HepG2 (cell line): Measurements from ENCODE around the gene FTCD. TPM values are rescaled to one million over a fixed set of nuclear protein-coding genes. Genes with fewer than 3 reads are reported as not detected.

Experiments
- ATAC-seq: fragments of 200-7000 bp; cut with Tn5 transposase; 3 replicates; pipeline ENCODE4 v1.9.1; 2020; ENCODE audit warnings: mild to moderate bottlenecking, moderate library complexity
- BruUV-seq: library from RNA; stranded (reverse); fragments of 400-500 nt; replicated peaks from 2 replicates; lab custom pipeline; 2021; lab: Mats Ljungman, UMichigan
- CTCF ChIA-PET: fragments of 300-600 bp; formaldehyde crosslinking; extraction: SDS; loops from one replicate; lab custom pipeline; 2021; ENCODE audit warnings: low total read pairs, inconsistent platforms, low intra/inter-chr PET ratio; lab: Yijun Ruan, JAX
- POLR2A ChIA-PET: fragments of 350-600 bp; sonication (Branson Sonifier 250); formaldehyde crosslinking; loops from one replicate; lab custom pipeline; 2020; ENCODE audit warnings: antibody characterized with exemption, inconsistent platforms; lab: Yijun Ruan, JAX
- DNase-seq: peaks from one replicate; pipeline ENCODE4 v3.0.0-alpha.2; 2015; ENCODE audit warnings: low spot score
- FAIRE-seq: peaks from 3 replicates; lab custom pipeline; 2011; peaks lifted over from hg19 to GRCh38; lab: Jason Lieb, UNC
- H2AFZ ChIP-seq: one replicate; pipeline ENCODE4 v1.6.1; 2011; ENCODE audit warnings: low read length, inconsistent platforms
- H3K27ac ChIP-seq: fragments of 300-600 bp; 3 replicates; pipeline ENCODE4 v1.8.0; 2011; ENCODE audit warnings: mixed run types, mild to moderate bottlenecking, mixed read lengths, low read length, inconsistent platforms; ENCODE audit not compliant: insufficient read depth; ENCODE audit errors: extremely low read length
- H3K27me3 ChIP-seq, 2 experiments: fragments of 200-600 bp in 1 of 2; 2 replicates in 1 of 2; 3 replicates in 1 of 2; pipeline versions ENCODE4 v1.6.0 to v1.8.0; 2011; ENCODE audit warnings: low read length in 2 of 2, mild to moderate bottlenecking in 2 of 2, moderate library complexity in 2 of 2, inconsistent platforms in 1 of 2; ENCODE audit not compliant: insufficient read depth in 2 of 2, control insufficient read depth in 1 of 2
- H3K36me3 ChIP-seq, 2 experiments: fragments of 200-600 bp in 1 of 2; replicated peaks in 1 of 2; 2 replicates in 1 of 2; 3 replicates in 1 of 2; pipeline versions ENCODE4 v1.5.1 to v1.8.0; 2011; ENCODE audit warnings: low read length in 2 of 2, inconsistent platforms in 1 of 2; ENCODE audit not compliant: insufficient read depth in 2 of 2, control insufficient read depth in 1 of 2
- H3K4me1 ChIP-seq: 2 replicates; pipeline ENCODE4 v1.5.1; 2012; ENCODE audit warnings: low read length, inconsistent platforms; ENCODE audit not compliant: insufficient read depth
- H3K4me2 ChIP-seq: 2 replicates; pipeline ENCODE4 v1.6.0; 2011; ENCODE audit warnings: low read depth, low read length, inconsistent platforms
- H3K4me3 ChIP-seq, 3 experiments: fragments of 200-600 bp in 1 of 3; sonication (generic), shearing (Covaris generic) in 1 of 3; replicated peaks in 1 of 3; 2 replicates each; pipeline ENCODE4 v1.5.1; 2011 to 2016; ENCODE audit warnings: low read length in 3 of 3, inconsistent platforms in 2 of 3, low read depth in 2 of 3, mild to moderate bottlenecking in 2 of 3, control low read depth in 1 of 3, mixed read lengths in 1 of 3; ENCODE audit not compliant: insufficient read depth in 1 of 3
- H3K79me2 ChIP-seq: one replicate; pipeline ENCODE4 v1.6.1; 2011; ENCODE audit warnings: low read length, inconsistent platforms; ENCODE audit not compliant: insufficient read depth
- H3K9ac ChIP-seq: 2 replicates; pipeline ENCODE4 v1.6.0; 2011; ENCODE audit warnings: mild to moderate bottlenecking, low read depth, low read length, inconsistent platforms; ENCODE audit not compliant: insufficient read depth
- H3K9me3 ChIP-seq: 2 replicates; pipeline ENCODE4 v1.5.1; 2012; ENCODE audit warnings: mild to moderate bottlenecking, low read length
- H4K20me1 ChIP-seq: 2 replicates; pipeline ENCODE4 v1.6.0; 2011; ENCODE audit warnings: inconsistent platforms, mild to moderate bottlenecking, low read length, moderate library complexity; ENCODE audit not compliant: insufficient read depth
- TCF7 ChIP-seq: sonication (generic); IDR thresholded peaks from 2 replicates; pipeline ENCODE4 v1.6.1; 2016; ENCODE audit warnings: antibody characterized with exemption, low read depth
- ZNF343 ChIP-seq: sonication (generic); formaldehyde crosslinking; IDR thresholded peaks from 2 replicates; pipeline ENCODE4 v1.4.0; 2020; ENCODE audit warnings: mild to moderate bottlenecking, missing genetic modification reagents
- WGBS: methylation state at CpG from one replicate; pipeline ENCODE4 v1.1.6; 2017; ENCODE audit warnings: low lambda C conversion rate; 5-methylcytosine and 5-hydroxymethylcytosine counted together
- in situ Hi-C: cut with HindIII; loops from 2 replicates; pipeline ENCODE4 v1.10.0; 2017; ENCODE audit warnings: low pct_unique_long_range_greater_than_20kb; ENCODE audit not compliant: extremely low pct_ligation_motif_present
- intact Hi-C: fragments of 100-400 bp; cut with micrococcal nuclease; formaldehyde crosslinking; loops from one replicate; pipeline ENCODE4 v1.10.0; 2022; ENCODE audit not compliant: unreplicated experiment
- polyA plus RNA-seq, 8 experiments: library from polyadenylated mRNA; depleted of rRNA in 3 of 8; stranded (reverse) in 7 of 8; unstranded in 1 of 8; fragments of >200 nt; fragmentation: Illumina TruSeq in 4 of 8; extraction: Trizol in 4 of 8; gene quantifications; 2 replicates each; pipeline versions ENCODE4 v1.2.1 to v1.2.3, GENCODE V29; 2011 to 2016; ENCODE audit warnings: low read depth in 4 of 8, missing spikeins in 1 of 8, mixed read lengths in 1 of 8; ENCODE audit not compliant: insufficient read depth in 1 of 8
- total RNA-seq, 5 experiments: library from RNA; depleted of rRNA; stranded (reverse); fragments of >200 nt; fragmentation: Illumina TruSeq; extraction: Trizol; gene quantifications; 2 replicates each; pipeline ENCODE4 v1.2.3, GENCODE V29; 2016; ENCODE audit warnings: low read depth in 1 of 5
- TF ChIP-seq, protein P1 (sequence below): sonication (generic); formaldehyde crosslinking; IDR thresholded peaks from 2 replicates; pipeline ENCODE4 v1.5.0; 2020; ENCODE audit warnings: mild to moderate bottlenecking, missing genetic modification reagents
- TF ChIP-seq, protein P2 (sequence below): sonication (generic); formaldehyde crosslinking; IDR thresholded peaks from 2 replicates; pipeline ENCODE4 v1.9.0; 2022; ENCODE audit warnings: low read depth, missing genetic modification reagents

FTCD gene
- total and polyA plus RNA-seq, 2 of the 13 experiments (the other 11 are each of a cell fraction or from before 2014, with no cell fraction given) = 75.7 to 105 TPM

DNA sequence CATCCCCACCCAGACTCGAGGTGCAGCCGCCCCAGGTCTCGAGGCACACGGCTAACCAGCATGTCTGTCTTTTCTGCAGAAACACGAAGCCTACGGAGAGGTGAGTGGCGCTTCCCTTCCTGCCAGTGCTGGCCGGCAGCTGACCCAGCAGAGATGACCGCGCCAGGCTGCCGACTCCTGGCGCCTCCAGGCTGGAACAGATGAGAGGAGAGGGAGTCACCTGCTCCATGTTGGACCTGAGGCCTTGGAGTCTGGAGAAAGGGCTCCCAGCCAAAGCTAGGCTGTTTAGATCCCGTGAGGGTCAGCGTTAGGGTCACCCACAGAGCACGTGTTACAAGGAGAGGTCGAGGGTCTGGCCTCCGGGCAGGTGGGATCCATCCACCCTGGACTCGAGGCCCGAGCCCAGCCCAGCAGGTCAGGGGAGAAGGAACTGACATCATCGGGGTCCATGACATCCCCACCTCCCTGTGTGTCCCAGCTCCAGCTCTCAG is 42.6 kb downstream of the FTCD start:
- no peaks in the 10 kb centered on the region for H4K20me1 ChIP-seq
- intact Hi-C loops = no loop called here
- no peak overlapping the region for H3K4me2 ChIP-seq
- H3K27ac ChIP-seq = no peak overlapping the region
- ATAC-seq = no peak
- no TSS peak for BruUV-seq
- no peak for FAIRE-seq
- in situ Hi-C loops = no loop called here
- no peaks in the 10 kb centered on the region for H3K36me3 ChIP-seq
- no peaks in the 10 kb centered on the region for H3K4me1 ChIP-seq
- H3K27me3 ChIP-seq = peaks cover 4 to 30% of the 10 kb centered on the region in 2 experiments; a peak in 3 of 5 replicates
- H3K4me3 ChIP-seq = no peak overlapping the region
- TF ChIP-seq, protein P1, sequence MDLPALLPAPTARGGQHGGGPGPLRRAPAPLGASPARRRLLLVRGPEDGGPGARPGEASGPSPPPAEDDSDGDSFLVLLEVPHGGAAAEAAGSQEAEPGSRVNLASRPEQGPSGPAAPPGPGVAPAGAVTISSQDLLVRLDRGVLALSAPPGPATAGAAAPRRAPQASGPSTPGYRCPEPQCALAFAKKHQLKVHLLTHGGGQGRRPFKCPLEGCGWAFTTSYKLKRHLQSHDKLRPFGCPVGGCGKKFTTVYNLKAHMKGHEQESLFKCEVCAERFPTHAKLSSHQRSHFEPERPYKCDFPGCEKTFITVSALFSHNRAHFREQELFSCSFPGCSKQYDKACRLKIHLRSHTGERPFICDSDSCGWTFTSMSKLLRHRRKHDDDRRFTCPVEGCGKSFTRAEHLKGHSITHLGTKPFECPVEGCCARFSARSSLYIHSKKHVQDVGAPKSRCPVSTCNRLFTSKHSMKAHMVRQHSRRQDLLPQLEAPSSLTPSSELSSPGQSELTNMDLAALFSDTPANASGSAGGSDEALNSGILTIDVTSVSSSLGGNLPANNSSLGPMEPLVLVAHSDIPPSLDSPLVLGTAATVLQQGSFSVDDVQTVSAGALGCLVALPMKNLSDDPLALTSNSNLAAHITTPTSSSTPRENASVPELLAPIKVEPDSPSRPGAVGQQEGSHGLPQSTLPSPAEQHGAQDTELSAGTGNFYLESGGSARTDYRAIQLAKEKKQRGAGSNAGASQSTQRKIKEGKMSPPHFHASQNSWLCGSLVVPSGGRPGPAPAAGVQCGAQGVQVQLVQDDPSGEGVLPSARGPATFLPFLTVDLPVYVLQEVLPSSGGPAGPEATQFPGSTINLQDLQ (CRISPR knock-in tag) = no peak
- TF ChIP-seq ZNF343 (CRISPR knock-in tag) = no peak
- no peak for TF ChIP-seq TCF7
- TF ChIP-seq, protein P2, sequence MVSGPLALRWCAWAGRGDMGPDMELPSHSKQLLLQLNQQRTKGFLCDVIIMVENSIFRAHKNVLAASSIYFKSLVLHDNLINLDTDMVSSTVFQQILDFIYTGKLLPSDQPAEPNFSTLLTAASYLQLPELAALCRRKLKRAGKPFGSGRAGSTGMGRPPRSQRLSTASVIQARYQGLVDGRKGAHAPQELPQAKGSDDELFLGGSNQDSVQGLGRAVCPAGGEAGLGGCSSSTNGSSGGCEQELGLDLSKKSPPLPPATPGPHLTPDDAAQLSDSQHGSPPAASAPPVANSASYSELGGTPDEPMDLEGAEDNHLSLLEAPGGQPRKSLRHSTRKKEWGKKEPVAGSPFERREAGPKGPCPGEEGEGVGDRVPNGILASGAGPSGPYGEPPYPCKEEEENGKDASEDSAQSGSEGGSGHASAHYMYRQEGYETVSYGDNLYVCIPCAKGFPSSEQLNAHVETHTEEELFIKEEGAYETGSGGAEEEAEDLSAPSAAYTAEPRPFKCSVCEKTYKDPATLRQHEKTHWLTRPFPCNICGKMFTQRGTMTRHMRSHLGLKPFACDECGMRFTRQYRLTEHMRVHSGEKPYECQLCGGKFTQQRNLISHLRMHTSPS (CRISPR knock-in tag) = no peak
- TF ChIP-seq, all 625 proteins: peak for 0
- Histone ChIP-seq H2AFZ (no peak overlapping the region), H3K9me3 (peaks cover 11% of the 10 kb centered on the region), H3K9ac (no peak overlapping the region), H3K79me2 (no peaks in the 10 kb centered on the region)
- ChIA-PET POLR2A (no interaction called here), CTCF (no interaction called here)
- no CpG with 5 or more reads among the region's 20 CpGs for WGBS
- DNase-seq = no peak
